MCF 10A (cell line): ENCODE results near the gene CLEC4M. TPM values are rescaled to one million over a fixed set of nuclear protein-coding genes. Genes with fewer than 3 reads are reported as not detected.

ENCODE experiments used
- BruUV-seq: library from RNA; stranded (reverse); fragments of 400-500 nt; replicated peaks from 2 replicates; lab custom pipeline; 2021; lab: Mats Ljungman, UMichigan
- CTCF ChIA-PET: fragments of 300-600 bp; sonication (Branson Sonifier 250); formaldehyde crosslinking; extraction: SDS; loops from one replicate; lab custom pipeline; 2021; ENCODE audit warnings: antibody characterized with exemption, inconsistent platforms; lab: Yijun Ruan, JAX
- POLR2A ChIA-PET: fragments of 300-600, 350-650 bp; sonication (Branson Sonifier 250); formaldehyde crosslinking; extraction: SDS; loops from one replicate; lab custom pipeline; 2020; ENCODE audit warnings: antibody characterized with exemption, inconsistent platforms; lab: Yijun Ruan, JAX
- DNase-seq: peaks from one replicate; pipeline ENCODE4 v3.0.0-alpha.2; 2018; ENCODE audit not compliant: unreplicated experiment
- H3K27ac Mint-ChIP-seq: one replicate; pipeline ENCODE4 v1.8.0; 2022; ENCODE audit warnings: mild to moderate bottlenecking, low read depth, mixed read lengths; ENCODE audit not compliant: unreplicated experiment
- H3K27me3 Mint-ChIP-seq: one replicate; pipeline ENCODE4 v1.8.0; 2022; ENCODE audit warnings: mixed read lengths; ENCODE audit not compliant: insufficient read depth, unreplicated experiment
- H3K36me3 Mint-ChIP-seq: one replicate; pipeline ENCODE4 v1.8.0; 2022; ENCODE audit warnings: mild to moderate bottlenecking, moderate library complexity, mixed read lengths; ENCODE audit not compliant: insufficient read depth, unreplicated experiment
- H3K4me1 Mint-ChIP-seq: one replicate; pipeline ENCODE4 v1.8.0; 2022; ENCODE audit warnings: mixed read lengths; ENCODE audit not compliant: insufficient read depth, unreplicated experiment
- H3K4me3 Mint-ChIP-seq: one replicate; pipeline ENCODE4 v1.8.0; 2022; ENCODE audit warnings: mild to moderate bottlenecking, moderate library complexity, mixed read lengths; ENCODE audit not compliant: unreplicated experiment
- H3K9me3 Mint-ChIP-seq: one replicate; pipeline ENCODE4 v1.8.0; 2022; ENCODE audit warnings: mixed read lengths; ENCODE audit not compliant: unreplicated experiment
- CTCF ChIP-seq: fragments of 200-600 bp; IDR thresholded peaks from one replicate; pipeline ENCODE4 v1.8.0; 2022; ENCODE audit warnings: antibody characterized with exemption, mild to moderate bottlenecking; ENCODE audit not compliant: unreplicated experiment
- intact Hi-C: fragments of 100-400 bp; cut with micrococcal nuclease; formaldehyde crosslinking; loops from 2 replicates; pipeline ENCODE4 v1.14.1; 2022
- total RNA-seq: library from RNA; stranded (reverse); gene quantifications from 2 replicates; pipeline ENCODE4 v1.2.3, GENCODE V29; 2022

CLEC4M gene
- total RNA-seq, 1 experiment from 2014 or later: not detected

GRCh38 chr19:7748171-7748570 is 14.9 kb upstream of the CLEC4M start:
- Mint-ChIP-seq H3K9me3 (peaks cover 7% of the 10 kb centered on the region), H3K4me3 (no peak overlapping the region), H3K36me3 (no peaks in the 10 kb centered on the region), H3K27ac (no peak overlapping the region), H3K4me1 (peaks cover 7% of the 10 kb centered on the region), H3K27me3 (peaks cover 38% of the 10 kb centered on the region)
- no TSS peak for BruUV-seq
- no peak for TF ChIP-seq CTCF
- DNase-seq: no peak
- ChIA-PET CTCF (interaction anchor here (0.6 to 1.7 kb wide), 4 partner anchors 9 to 154 kb away, joined by 3 to 6 read pairs (median 4); no protein-coding TSS in a partner anchor), POLR2A (no interaction called here)
- intact Hi-C loops: no loop called here

GRCh38 chr19:7748756-7749155 is 14.3 kb upstream of the CLEC4M start:
- Mint-ChIP-seq H3K9me3 (peaks cover 7% of the 10 kb centered on the region), H3K36me3 (no peaks in the 10 kb centered on the region), H3K4me3 (no peak overlapping the region), H3K27ac (no peak overlapping the region), H3K27me3 (peaks cover 32% of the 10 kb centered on the region), H3K4me1 (peaks cover 7% of the 10 kb centered on the region)
- CTCF ChIA-PET: interaction anchor here (0.7 to 1.2 kb wide), 2 partner anchors 21 to 110 kb away, joined by 3 to 5 read pairs; no protein-coding TSS in a partner anchor
- intact Hi-C loops: no loop called here
- peak; percentile 23 for DNase-seq
- TF ChIP-seq CTCF: peak; percentile 12
- POLR2A ChIA-PET: no interaction called here
- no TSS peak for BruUV-seq

- intact Hi-C loops: no loop called here
- ChIA-PET POLR2A (no interaction called here), CTCF (interaction anchor here (0.7 kb wide), 1 partner anchor 9 kb away, joined by 4 read pairs; no protein-coding TSS in a partner anchor)
- TF ChIP-seq CTCF: no peak
- Mint-ChIP-seq H3K4me1 (peaks cover 7% of the 10 kb centered on the region), H3K27ac (no peak overlapping the region), H3K36me3 (no peaks in the 10 kb centered on the region), H3K27me3 (peaks cover 17% of the 10 kb centered on the region), H3K4me3 (no peak overlapping the region), H3K9me3 (peaks cover 7% of the 10 kb centered on the region)
- peak; percentile 15 for DNase-seq
- BruUV-seq: no TSS peak
Observed at GRCh38 chr19:7751157-7751783, 11.8 kb upstream of the CLEC4M start.

- no peak overlapping the region for H3K4me3 Mint-ChIP-seq
- peaks cover 3% of the 10 kb centered on the region for H3K4me1 Mint-ChIP-seq
- no peak for TF ChIP-seq CTCF
- ChIA-PET POLR2A (no interaction called here), CTCF (no interaction called here)
- H3K27ac Mint-ChIP-seq: no peak overlapping the region
- intact Hi-C loops: no loop called here
- DNase-seq: no peak
- no TSS peak for BruUV-seq
- H3K27me3 Mint-ChIP-seq: no peaks in the 10 kb centered on the region
- H3K36me3 Mint-ChIP-seq: no peaks in the 10 kb centered on the region
- H3K9me3 Mint-ChIP-seq: peaks cover 9% of the 10 kb centered on the region
Observed at GRCh38 chr19:7756258-7756657, 6.8 kb upstream of the CLEC4M start.
